Mesothelial cell of epicardium (in vitro differentiated cells): ENCODE results near the gene DCAF5. TPM values are rescaled to one million over a fixed set of nuclear protein-coding genes. Genes with fewer than 3 reads are reported as not detected.

Experiments
- DNase-seq, 2 experiments: peaks; one replicate each; pipeline ENCODE4 v3.0.0; 2021; ENCODE audit warnings: low spot score in 2 of 2; ENCODE audit not compliant: unreplicated experiment in 2 of 2
- H3K27ac Mint-ChIP-seq: 2 replicates; pipeline ENCODE4 v1.8.0; 2021; ENCODE audit warnings: mixed read lengths
- H3K27me3 Mint-ChIP-seq: 2 replicates; pipeline ENCODE4 v1.8.0; 2021; ENCODE audit warnings: low read depth, mixed read lengths
- H3K36me3 Mint-ChIP-seq: 2 replicates; pipeline ENCODE4 v1.8.0; 2021; ENCODE audit warnings: mixed read lengths
- H3K4me1 Mint-ChIP-seq: 2 replicates; pipeline ENCODE4 v1.8.0; 2021; ENCODE audit warnings: mixed read lengths
- H3K4me3 Mint-ChIP-seq: 2 replicates; pipeline ENCODE4 v1.8.0; 2021; ENCODE audit warnings: mild to moderate bottlenecking, moderate library complexity, mixed read lengths
- H3K9me3 Mint-ChIP-seq: 2 replicates; pipeline ENCODE4 v1.8.0; 2021; ENCODE audit warnings: mixed read lengths
- total RNA-seq: library from RNA; stranded (reverse); gene quantifications from 3 replicates; pipeline ENCODE4 v1.2.1, GENCODE V29; 2021
- TF ChIP-seq, protein P1 (sequence below): fragments of 200-600 bp; sonication (generic); IDR thresholded peaks from one replicate; pipeline ENCODE4 v1.5.0; 2021; ENCODE audit warnings: antibody characterized with exemption; ENCODE audit not compliant: unreplicated experiment

Gene DCAF5
- total RNA-seq, 1 donor from 2014 or later = 64.4 TPM

DNA sequence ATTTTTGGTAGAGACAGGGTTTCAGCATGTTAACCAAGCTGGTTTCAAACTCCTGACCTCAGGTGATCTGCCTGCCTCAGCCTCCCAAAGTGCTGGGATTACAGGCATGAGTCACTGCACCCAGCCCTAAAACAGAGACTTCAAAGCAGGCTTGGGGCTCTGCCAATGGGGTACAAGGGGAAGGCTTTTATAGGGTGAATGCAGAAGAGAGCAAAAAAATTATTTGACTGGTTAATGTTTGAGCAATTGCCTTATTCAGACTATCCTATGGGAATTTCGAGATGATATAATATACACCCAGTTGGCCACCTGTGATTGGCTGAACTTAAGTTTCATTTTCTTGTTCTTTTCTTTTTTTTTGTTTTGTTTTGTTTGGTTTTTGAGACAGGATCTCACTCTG is 142.3 kb downstream of the DCAF5 start:
- Mint-ChIP-seq H3K4me3 (no peak overlapping the region), H3K4me1 (peaks cover 25% of the 10 kb centered on the region), H3K36me3 (no peaks in the 10 kb centered on the region), H3K9me3 (no peaks in the 10 kb centered on the region), H3K27me3 (no peaks in the 10 kb centered on the region), H3K27ac (no peak overlapping the region)
- TF ChIP-seq, protein P1, sequence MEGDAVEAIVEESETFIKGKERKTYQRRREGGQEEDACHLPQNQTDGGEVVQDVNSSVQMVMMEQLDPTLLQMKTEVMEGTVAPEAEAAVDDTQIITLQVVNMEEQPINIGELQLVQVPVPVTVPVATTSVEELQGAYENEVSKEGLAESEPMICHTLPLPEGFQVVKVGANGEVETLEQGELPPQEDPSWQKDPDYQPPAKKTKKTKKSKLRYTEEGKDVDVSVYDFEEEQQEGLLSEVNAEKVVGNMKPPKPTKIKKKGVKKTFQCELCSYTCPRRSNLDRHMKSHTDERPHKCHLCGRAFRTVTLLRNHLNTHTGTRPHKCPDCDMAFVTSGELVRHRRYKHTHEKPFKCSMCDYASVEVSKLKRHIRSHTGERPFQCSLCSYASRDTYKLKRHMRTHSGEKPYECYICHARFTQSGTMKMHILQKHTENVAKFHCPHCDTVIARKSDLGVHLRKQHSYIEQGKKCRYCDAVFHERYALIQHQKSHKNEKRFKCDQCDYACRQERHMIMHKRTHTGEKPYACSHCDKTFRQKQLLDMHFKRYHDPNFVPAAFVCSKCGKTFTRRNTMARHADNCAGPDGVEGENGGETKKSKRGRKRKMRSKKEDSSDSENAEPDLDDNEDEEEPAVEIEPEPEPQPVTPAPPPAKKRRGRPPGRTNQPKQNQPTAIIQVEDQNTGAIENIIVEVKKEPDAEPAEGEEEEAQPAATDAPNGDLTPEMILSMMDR = no peak
- no peak for DNase-seq

DNA sequence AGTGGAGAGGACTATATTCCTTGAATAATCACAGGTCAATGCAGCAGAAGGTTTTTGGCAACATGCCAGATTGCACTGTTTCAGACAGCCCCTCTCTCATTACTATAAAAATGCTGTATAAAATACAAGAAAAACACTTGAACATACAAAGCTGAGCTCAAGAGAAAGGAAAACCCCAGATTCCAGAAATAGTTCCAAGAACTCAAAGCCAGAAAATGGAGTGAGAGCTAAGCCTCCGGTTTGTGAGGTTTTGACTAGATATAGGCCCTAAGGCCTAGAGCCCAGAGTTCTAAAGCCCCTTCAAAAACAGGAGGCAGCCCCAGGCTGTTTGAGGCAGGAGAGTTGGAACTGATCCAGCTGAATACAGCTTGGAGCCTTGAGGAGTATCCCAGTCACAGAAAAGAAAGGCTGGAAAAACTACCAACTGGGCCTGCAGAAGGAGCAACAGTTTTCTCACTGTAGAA is 144.5 kb downstream of the DCAF5 start:
- TF ChIP-seq, protein P1 = no peak
- Mint-ChIP-seq H3K4me1 (peaks cover 26% of the 10 kb centered on the region), H3K9me3 (no peaks in the 10 kb centered on the region), H3K4me3 (no peak overlapping the region), H3K36me3 (no peaks in the 10 kb centered on the region), H3K27me3 (no peaks in the 10 kb centered on the region), H3K27ac (peak overlapping the region; percentile 94)
- peak in 1 of 2 experiments; percentile 44 for DNase-seq

DNA sequence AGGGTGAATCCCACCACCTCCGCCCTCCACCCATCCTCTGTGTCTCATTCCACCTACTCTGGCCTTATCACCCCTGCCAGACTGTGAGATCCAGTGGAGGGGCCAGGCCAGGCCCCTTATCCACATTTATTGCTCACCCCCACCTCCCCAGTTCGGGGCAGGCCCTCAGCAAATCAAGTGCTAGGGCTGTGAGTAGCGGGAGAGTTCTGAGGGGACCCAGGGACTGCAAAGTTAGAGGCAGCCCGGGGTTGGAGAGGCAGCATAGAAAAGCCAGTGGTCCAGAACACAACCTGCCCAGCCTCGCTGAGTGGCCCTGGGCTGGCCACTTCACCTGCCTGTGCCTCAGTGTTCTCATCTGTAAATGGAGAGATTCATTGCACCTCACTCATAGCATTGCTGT is 146.6 kb downstream of the DCAF5 start:
- no peak for DNase-seq
- Mint-ChIP-seq H3K9me3 (no peaks in the 10 kb centered on the region), H3K27me3 (no peaks in the 10 kb centered on the region), H3K36me3 (no peaks in the 10 kb centered on the region), H3K27ac (no peak overlapping the region), H3K4me1 (peaks cover 26% of the 10 kb centered on the region), H3K4me3 (no peak overlapping the region)
- TF ChIP-seq, protein P1 = no peak

DNA sequence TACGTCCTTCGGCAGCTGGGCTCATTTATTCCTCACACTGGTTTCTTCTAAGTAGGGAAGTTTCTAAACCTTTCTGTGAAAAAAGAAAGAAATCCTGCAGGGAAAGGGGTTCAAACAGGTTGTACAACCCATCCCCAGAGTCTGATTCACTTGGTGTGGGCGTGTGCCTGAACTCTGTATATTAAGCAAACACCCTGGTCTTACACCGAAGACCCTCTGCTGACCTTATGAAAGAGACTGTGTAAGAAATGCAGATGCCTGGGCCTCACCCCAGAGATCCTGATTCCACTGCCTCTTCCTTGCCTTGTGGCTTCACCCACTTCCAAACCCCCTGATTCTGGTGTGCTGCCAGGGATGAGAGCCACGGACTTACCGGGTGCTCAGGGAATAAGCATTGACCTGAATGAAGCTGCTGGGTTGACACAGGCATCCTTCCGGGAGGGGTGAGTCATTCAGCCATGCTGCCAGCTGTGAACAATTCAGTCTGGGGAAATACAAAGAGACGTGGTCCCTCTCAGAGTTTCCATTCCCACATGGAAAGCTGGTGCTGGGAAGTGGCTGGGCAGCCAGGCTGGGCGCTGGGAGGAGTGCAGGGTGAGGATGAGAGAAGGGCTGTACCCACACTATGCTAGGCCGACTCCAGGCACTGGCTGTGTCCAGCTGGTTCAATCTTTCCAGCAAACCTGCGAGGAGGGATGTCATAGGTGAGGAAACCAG is 147.3 kb downstream of the DCAF5 start:
- TF ChIP-seq, protein P1 = no peak
- no peak for DNase-seq
- H3K27me3 Mint-ChIP-seq = no peaks in the 10 kb centered on the region
- H3K9me3 Mint-ChIP-seq = no peaks in the 10 kb centered on the region
- peak overlapping the region; percentile 91 for H3K27ac Mint-ChIP-seq
- H3K36me3 Mint-ChIP-seq = no peaks in the 10 kb centered on the region
- H3K4me3 Mint-ChIP-seq = no peak overlapping the region
- H3K4me1 Mint-ChIP-seq = peaks cover 26% of the 10 kb centered on the region

DNA sequence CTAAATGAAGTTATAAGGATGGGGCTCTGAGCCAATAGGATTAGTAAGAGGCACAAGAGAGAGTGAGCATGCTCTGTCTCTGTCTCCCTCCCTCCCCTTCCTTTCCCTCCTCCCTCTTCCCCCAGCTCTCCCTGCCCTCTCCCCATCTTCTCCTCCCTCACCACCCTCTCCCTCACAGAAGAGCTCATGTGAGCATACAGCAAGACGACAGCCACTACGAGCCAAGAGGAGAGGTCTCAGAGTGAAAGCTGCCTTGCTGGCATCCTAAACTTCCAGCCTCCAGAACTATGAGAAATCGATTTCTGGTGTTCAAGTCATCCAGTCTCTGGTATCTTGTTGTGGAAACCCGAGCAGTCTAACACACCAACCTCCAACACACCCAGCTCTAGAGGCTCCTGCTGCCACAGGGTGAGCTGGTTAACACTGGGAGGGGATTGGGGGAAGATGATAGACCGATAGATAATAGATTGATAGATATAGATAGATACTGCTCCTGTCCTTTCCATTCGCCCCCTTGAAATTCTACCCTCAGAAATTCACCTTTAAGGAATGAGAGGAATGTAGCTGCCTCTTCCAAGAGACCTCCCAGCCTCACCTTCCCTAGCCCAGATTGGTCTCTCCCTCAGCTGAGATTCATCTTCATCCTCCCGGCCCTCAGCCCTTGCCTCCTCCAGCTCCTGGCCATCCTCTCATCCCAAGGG is 148.0 kb downstream of the DCAF5 start:
- no peak for DNase-seq

More for the DNA sequence above, 148.0 kb downstream of the DCAF5 start:
- Mint-ChIP-seq H3K4me3 (no peak overlapping the region), H3K36me3 (no peaks in the 10 kb centered on the region), H3K27ac (peak overlapping the region; percentile 91), H3K4me1 (peaks cover 26% of the 10 kb centered on the region), H3K9me3 (no peaks in the 10 kb centered on the region), H3K27me3 (no peaks in the 10 kb centered on the region)
- TF ChIP-seq, protein P1 = no peak
